Gastroesophageal sphincter (tissue), 3 donors: Measurements from ENCODE around the gene TENT5A.

Source experiments
- CTCF ChIP-seq, 4 experiments: fragments of 200-600 bp in 2 of 4; fragments of 450-650 bp in 2 of 4; sonication (generic) in 1 of 4; IDR thresholded peaks; one replicate each; pipeline ENCODE4 v1.5.1; 2017 to 2019; ENCODE audit warnings: antibody characterized with exemption in 4 of 4, mild to moderate bottlenecking in 2 of 4, moderate library complexity in 2 of 4
- EP300 ChIP-seq: sonication (generic); formaldehyde crosslinking; IDR thresholded peaks from one replicate; pipeline ENCODE4 v1.6.1; 2017; ENCODE audit warnings: antibody characterized with exemption, mild to moderate bottlenecking
- POLR2A ChIP-seq, 2 donors: fragments of 450-650 bp; IDR thresholded peaks; one replicate each; pipeline ENCODE4 v1.6.1; 2017; ENCODE audit warnings: antibody characterized with exemption in 2 of 2, mild to moderate bottlenecking in 2 of 2, moderate library complexity in 1 of 2
- POLR2AphosphoS5 ChIP-seq: sonication (generic); formaldehyde crosslinking; IDR thresholded peaks from one replicate; pipeline ENCODE4 v1.6.1; 2017; ENCODE audit warnings: antibody characterized with exemption

- TF ChIP-seq CTCF (IDR thresholded peaks at IDR 0.05) (no peak), POLR2A (IDR thresholded peaks at IDR 0.05) (no peak), EP300 (no peak), POLR2AphosphoS5 (no peak)
Observed at GRCh38 chr6:81708113-81708699, 44.3 kb downstream of the TENT5A start.
